Smooth muscle cell of the pulmonary artery (primary cell): ENCODE measurements around the gene PPEF1. TPM values are rescaled to one million over a fixed set of nuclear protein-coding genes. Genes with fewer than 3 reads are reported as not detected.

Experiments
- total RNA-seq: library from RNA; depleted of rRNA; stranded (reverse); fragments of >200 nt; gene quantifications from 2 replicates; pipeline ENCODE4 v1.2.3, GENCODE V29; 2014

The PPEF1 gene
- total RNA-seq = 0.03 and 0.26 TPM in 2 replicates

GRCh38 chrX:18707426-18708049, at the start of gene PPEF1:
Gene PPEF1, plus strand, starts transcription at chrX:18707645. Its CDS starts 136 bp downstream, at chrX:18707781.

GRCh38 chrX:18672008-18672407, 35.4 kb upstream of the PPEF1 start, which contains the start of gene RS1:
Gene RS1, minus strand, starts transcription at chrX:18672108. Its CDS starts 40 bp downstream, at chrX:18672068.

Other genes with a start within 250 kb of the PPEF1 start
- gene RS1, start 35.5 kb upstream of the PPEF1 start, total RNA-seq = not detected in 2 replicates